C4-2B (cell line): ENCODE results near the gene IQGAP2.

Experiments used
- H3K27ac ChIP-seq: fragments of 450-650 bp; 2 replicates; pipeline ENCODE4 v1.5.1; 2017
- ZFX ChIP-seq: fragments of 450-650 bp; IDR thresholded peaks from 2 replicates; pipeline ENCODE4 v1.6.1; 2017
- TF ChIP-seq, protein P1 (sequence below): fragments of 450-650 bp; conservative IDR thresholded peaks from 2 replicates; pipeline ENCODE4 v1.5.1; 2017; ENCODE audit warnings: mild to moderate bottlenecking

Gene IQGAP2

GRCh38 chr5:76728965-76729364 is 325.9 kb downstream of the IQGAP2 start:
- H3K27ac ChIP-seq: no peak overlapping the region
- TF ChIP-seq ZFX: no peak
- TF ChIP-seq, protein P1, sequence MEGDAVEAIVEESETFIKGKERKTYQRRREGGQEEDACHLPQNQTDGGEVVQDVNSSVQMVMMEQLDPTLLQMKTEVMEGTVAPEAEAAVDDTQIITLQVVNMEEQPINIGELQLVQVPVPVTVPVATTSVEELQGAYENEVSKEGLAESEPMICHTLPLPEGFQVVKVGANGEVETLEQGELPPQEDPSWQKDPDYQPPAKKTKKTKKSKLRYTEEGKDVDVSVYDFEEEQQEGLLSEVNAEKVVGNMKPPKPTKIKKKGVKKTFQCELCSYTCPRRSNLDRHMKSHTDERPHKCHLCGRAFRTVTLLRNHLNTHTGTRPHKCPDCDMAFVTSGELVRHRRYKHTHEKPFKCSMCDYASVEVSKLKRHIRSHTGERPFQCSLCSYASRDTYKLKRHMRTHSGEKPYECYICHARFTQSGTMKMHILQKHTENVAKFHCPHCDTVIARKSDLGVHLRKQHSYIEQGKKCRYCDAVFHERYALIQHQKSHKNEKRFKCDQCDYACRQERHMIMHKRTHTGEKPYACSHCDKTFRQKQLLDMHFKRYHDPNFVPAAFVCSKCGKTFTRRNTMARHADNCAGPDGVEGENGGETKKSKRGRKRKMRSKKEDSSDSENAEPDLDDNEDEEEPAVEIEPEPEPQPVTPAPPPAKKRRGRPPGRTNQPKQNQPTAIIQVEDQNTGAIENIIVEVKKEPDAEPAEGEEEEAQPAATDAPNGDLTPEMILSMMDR: no peak

DNA sequence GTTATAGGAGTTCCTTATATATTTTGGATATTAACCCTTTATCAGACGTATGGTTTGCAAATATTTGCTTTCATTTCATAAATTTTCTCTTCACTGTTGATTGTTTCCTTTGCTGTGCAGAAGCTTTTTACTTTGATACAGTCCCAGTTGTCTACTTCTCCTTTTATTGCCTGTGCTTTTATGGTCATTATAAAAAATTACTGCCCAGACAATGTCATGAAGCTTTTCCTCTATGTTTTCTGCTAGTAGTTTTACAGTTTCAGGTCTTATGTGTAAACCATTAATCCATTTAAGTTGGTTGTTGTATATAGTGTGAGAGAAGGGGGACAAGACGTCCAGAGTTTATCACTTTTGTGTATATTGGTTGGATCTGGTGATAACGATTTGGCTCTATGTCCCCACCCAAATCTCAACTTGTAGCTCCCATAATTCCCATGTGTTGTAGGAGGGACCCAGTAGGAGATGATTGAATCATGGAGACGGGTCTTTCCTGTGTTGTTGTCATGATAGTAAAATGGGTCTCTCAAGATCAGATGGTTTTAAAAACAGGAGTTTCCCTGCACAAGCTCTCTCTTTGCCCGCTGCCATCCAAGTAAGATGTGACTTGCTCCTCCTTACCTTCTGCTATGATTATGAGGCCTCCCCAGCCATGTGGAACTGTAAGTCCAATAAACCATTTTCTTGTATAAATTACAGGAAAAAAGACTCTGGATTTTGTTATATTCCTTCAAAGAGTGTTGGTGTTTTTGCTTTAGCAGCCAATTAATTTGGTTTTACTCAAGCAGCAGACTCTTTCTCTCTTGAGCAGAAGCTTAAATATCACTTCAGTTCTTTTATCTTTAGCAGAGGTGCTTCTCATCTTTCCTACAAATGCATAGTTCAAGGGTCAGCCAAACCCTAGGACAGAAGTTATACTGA is 326.5 kb downstream of the IQGAP2 start:
- H3K27ac ChIP-seq: no peak overlapping the region
- TF ChIP-seq, protein P1: no peak
- no peak for TF ChIP-seq ZFX

DNA sequence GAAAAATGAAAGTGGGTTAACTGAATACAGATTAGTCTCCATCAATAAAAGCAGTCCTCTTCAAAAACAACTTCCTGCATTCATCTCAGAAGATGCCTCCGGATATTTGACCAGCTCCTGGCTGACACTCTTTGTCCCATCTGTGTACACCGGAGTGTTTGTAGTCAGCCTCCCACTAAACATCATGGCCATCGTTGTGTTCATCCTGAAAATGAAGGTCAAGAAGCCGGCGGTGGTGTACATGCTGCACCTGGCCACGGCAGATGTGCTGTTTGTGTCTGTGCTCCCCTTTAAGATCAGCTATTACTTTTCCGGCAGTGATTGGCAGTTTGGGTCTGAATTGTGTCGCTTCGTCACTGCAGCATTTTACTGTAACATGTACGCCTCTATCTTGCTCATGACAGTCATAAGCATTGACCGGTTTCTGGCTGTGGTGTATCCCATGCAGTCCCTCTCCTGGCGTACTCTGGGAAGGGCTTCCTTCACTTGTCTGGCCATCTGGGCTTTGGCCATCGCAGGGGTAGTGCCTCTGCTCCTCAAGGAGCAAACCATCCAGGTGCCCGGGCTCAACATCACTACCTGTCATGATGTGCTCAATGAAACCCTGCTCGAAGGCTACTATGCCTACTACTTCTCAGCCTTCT is 329.4 kb downstream of the IQGAP2 start:
- TF ChIP-seq ZFX: no peak
- TF ChIP-seq, protein P1: no peak
- H3K27ac ChIP-seq: no peak overlapping the region

GRCh38 chr5:76733049-76733417 is 329.9 kb downstream of the IQGAP2 start:
- TF ChIP-seq, protein P1: no peak
- TF ChIP-seq ZFX: no peak
- H3K27ac ChIP-seq: no peak overlapping the region

- no peak for TF ChIP-seq ZFX
- TF ChIP-seq, protein P1: no peak
- H3K27ac ChIP-seq: no peak overlapping the region
These were observed 332.9 kb downstream of the IQGAP2 start for GRCh38 chr5:76735762-76736545.

DNA sequence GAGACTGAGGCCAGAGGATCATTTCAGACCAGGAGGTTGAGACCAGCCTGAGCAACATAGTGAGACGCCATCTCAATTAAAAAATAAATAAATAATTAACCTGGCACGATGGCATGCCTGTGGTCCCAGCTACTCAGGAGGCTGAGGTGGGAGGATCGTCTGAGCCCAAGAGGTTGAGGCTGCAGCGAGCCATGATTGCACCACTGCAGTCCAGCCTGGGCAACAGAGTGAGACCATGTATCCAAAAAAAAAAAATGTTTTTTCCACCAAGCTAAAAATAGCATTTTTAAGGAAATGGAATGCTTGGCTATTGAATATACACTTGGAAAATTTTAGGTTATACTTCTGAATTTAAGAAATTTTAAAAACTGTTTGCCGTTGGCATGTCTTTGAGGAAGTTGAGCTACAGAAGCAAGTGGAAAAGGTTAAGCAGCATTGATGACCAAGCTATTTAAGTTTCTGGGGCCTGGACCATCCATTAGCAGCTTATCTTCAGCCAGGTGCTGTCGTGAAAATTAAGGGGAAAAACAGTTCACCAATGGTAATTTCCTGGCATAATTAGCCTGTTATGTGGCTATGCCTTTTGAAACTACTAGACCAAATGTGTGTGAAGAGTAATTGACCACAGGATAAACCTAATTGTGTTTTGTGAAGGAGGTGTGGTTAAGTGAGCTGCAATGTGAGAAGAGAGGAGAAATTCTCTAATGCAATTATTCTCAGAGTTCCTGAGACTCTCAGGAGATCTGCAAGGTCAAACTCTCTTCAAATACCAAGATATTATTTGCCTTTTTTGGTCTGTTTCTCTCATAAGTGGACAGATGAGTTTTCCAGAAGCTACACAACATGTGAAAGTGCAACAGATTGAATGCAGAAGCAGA is 333.8 kb downstream of the IQGAP2 start:
- no peak overlapping the region for H3K27ac ChIP-seq

More for the DNA sequence above, 333.8 kb downstream of the IQGAP2 start:
- TF ChIP-seq, protein P1: no peak
